HepG2 (cell line): ENCODE data around the gene C20orf96. TPM values are rescaled to one million over a fixed set of nuclear protein-coding genes. Genes with fewer than 3 reads are reported as not detected.
A peak's percentile ranks its signal among the peaks of the same experiment; 100 is the strongest.

ENCODE experiments used
- ARNTL ChIP-seq: sonication (generic); formaldehyde crosslinking; IDR thresholded peaks from 2 replicates; pipeline ENCODE4 v1.4.0; 2020; ENCODE audit warnings: mild to moderate bottlenecking, missing genetic modification reagents
- ATF7-NPFF ChIP-seq: sonication (generic); formaldehyde crosslinking; IDR thresholded peaks from 2 replicates; pipeline ENCODE4 v1.8.1; 2023; ENCODE audit warnings: mild to moderate bottlenecking, low read depth, missing genetic modification reagents, moderate library complexity
- CCDC6 ChIP-seq: sonication (generic); formaldehyde crosslinking; IDR thresholded peaks from 2 replicates; pipeline ENCODE4 v1.8.1; 2022; ENCODE audit warnings: mild to moderate bottlenecking, missing genetic modification reagents, moderate library complexity
- HOXA9 ChIP-seq: sonication (generic); formaldehyde crosslinking; IDR thresholded peaks from 2 replicates; pipeline ENCODE4 v1.8.1; 2022; ENCODE audit warnings: missing genetic modification reagents, mild to moderate bottlenecking, moderate library complexity, borderline replicate concordance
- KLF11 ChIP-seq: IDR thresholded peaks from 2 replicates; pipeline ENCODE4 v1.6.1; 2016; ENCODE audit warnings: missing compliant biosample characterization
- PCBP2 ChIP-seq: fragments of 200-400 bp; formaldehyde crosslinking; optimal IDR thresholded peaks from 2 replicates; pipeline ENCODE3; 2018; ENCODE audit warnings: low read length, low read depth; ENCODE audit not compliant: poor library complexity, severe bottlenecking
- PHB2 ChIP-seq: fragments of 450-650 bp; IDR thresholded peaks from 2 replicates; pipeline ENCODE4 v1.6.1; 2018; ENCODE audit not compliant: partially characterized antibody
- PHF21A ChIP-seq: sonication (generic); formaldehyde crosslinking; IDR thresholded peaks from 2 replicates; pipeline ENCODE4 v1.5.0; 2020; ENCODE audit warnings: mild to moderate bottlenecking, missing genetic modification reagents
- ZC3H4 ChIP-seq: sonication (generic); formaldehyde crosslinking; IDR thresholded peaks from 2 replicates; pipeline ENCODE4 v1.4.0; 2020; ENCODE audit warnings: missing genetic modification reagents, borderline replicate concordance
- ZNF12 ChIP-seq: sonication (generic); formaldehyde crosslinking; IDR thresholded peaks from 2 replicates; pipeline ENCODE4 v1.5.0; 2020; ENCODE audit warnings: missing genetic modification reagents
- ZNF318 ChIP-seq: sonication (generic); formaldehyde crosslinking; IDR thresholded peaks from 2 replicates; pipeline ENCODE4 v1.4.0; 2020; ENCODE audit warnings: mild to moderate bottlenecking, missing genetic modification reagents
- ZNF740 ChIP-seq: sonication (generic); formaldehyde crosslinking; IDR thresholded peaks from 2 replicates; pipeline ENCODE4 v1.4.0; 2020; ENCODE audit warnings: missing genetic modification reagents
- polyA plus RNA-seq, 8 experiments: library from polyadenylated mRNA; depleted of rRNA in 3 of 8; stranded (reverse) in 7 of 8; unstranded in 1 of 8; fragments of >200 nt; fragmentation: Illumina TruSeq in 4 of 8; extraction: Trizol in 4 of 8; gene quantifications; 2 replicates each; pipeline versions ENCODE4 v1.2.1 to v1.2.3, GENCODE V29; 2011 to 2016; ENCODE audit warnings: low read depth in 4 of 8, missing spikeins in 1 of 8, mixed read lengths in 1 of 8; ENCODE audit not compliant: insufficient read depth in 1 of 8
- total RNA-seq, 5 experiments: library from RNA; depleted of rRNA; stranded (reverse); fragments of >200 nt; fragmentation: Illumina TruSeq; extraction: Trizol; gene quantifications; 2 replicates each; pipeline ENCODE4 v1.2.3, GENCODE V29; 2016; ENCODE audit warnings: low read depth in 1 of 5
- TF ChIP-seq, protein P1 (sequence below): sonication (generic); formaldehyde crosslinking; IDR thresholded peaks from 2 replicates; pipeline ENCODE4 v1.8.0; 2022; ENCODE audit warnings: missing genetic modification reagents, low read depth, mild to moderate bottlenecking, borderline replicate concordance
- TF ChIP-seq, protein P2 (sequence below): sonication (generic); formaldehyde crosslinking; IDR thresholded peaks from 2 replicates; pipeline ENCODE4 v1.4.0; 2020; ENCODE audit warnings: missing genetic modification reagents

C20orf96 gene
- total and polyA plus RNA-seq, 2 of the 13 experiments (the other 11 are each of a cell fraction or from before 2014, with no cell fraction given), result 3.8 to 20.6 TPM

DNA sequence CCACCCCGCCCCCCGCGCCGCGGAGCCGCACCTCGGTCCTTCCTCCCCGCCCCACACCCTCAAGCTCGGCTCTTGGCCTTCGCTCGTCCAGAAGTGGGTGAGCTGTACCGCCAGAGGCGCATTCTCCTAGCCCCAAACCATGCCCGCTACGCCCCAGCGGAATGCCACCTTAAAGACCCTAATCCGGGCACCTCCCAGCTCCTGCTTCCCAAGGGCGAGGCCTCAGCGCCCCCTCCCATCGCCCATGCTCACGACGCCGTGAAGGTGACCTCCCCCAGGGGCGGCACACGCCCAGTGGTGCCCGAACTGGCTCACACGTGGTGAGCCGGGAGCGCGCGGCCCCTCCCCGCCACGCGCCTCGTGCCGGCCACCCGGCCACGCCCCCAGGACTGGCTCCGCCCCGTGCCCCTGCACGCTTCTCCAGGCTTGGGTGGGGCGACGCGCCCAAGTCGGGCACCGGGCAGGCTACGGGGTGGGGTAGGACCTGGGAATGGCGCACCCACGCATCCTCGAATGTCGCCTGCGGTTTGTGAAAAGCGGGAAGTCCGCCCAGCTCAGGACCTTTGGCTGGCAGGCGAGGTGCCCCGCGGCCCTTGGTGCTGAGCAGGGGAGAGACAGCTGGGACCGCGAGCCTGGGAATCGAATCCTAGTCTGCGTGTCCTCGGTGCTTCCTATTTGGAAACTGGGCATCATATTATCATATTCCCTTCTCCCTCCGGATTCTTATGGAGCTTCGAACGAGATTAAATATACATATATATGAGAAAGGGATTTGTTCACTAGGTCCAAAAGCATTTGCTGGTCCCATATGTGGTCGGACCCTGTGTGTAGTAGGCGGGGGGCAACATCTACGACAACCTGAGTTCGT, 33.9 kb upstream of the C20orf96 start (continued):
- TF ChIP-seq ZC3H4 (CRISPR knock-in tag), result peak; percentile 89; the same call in 1 of the 2 replicates
- peak; percentile 99 for TF ChIP-seq ZNF318
- TF ChIP-seq ZNF12 (CRISPR knock-in tag), result peak; percentile 82
- TF ChIP-seq HOXA9, result peak; percentile 98
- peak; percentile 94 for TF ChIP-seq PHF21A (CRISPR knock-in tag)
- TF ChIP-seq, protein P1, sequence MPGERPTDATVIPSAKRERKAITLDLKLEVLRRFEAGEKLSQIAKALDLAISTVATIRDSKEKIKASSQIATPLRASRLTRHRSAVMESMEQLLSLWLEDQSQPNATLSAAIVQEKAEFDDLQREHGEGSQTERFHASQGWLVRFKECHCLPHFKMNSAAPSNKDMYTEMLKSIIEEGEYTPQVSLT, result 0 out of 2 replicates have a peak, but pooled peaks have one; percentile 33
- TF ChIP-seq, protein P2, sequence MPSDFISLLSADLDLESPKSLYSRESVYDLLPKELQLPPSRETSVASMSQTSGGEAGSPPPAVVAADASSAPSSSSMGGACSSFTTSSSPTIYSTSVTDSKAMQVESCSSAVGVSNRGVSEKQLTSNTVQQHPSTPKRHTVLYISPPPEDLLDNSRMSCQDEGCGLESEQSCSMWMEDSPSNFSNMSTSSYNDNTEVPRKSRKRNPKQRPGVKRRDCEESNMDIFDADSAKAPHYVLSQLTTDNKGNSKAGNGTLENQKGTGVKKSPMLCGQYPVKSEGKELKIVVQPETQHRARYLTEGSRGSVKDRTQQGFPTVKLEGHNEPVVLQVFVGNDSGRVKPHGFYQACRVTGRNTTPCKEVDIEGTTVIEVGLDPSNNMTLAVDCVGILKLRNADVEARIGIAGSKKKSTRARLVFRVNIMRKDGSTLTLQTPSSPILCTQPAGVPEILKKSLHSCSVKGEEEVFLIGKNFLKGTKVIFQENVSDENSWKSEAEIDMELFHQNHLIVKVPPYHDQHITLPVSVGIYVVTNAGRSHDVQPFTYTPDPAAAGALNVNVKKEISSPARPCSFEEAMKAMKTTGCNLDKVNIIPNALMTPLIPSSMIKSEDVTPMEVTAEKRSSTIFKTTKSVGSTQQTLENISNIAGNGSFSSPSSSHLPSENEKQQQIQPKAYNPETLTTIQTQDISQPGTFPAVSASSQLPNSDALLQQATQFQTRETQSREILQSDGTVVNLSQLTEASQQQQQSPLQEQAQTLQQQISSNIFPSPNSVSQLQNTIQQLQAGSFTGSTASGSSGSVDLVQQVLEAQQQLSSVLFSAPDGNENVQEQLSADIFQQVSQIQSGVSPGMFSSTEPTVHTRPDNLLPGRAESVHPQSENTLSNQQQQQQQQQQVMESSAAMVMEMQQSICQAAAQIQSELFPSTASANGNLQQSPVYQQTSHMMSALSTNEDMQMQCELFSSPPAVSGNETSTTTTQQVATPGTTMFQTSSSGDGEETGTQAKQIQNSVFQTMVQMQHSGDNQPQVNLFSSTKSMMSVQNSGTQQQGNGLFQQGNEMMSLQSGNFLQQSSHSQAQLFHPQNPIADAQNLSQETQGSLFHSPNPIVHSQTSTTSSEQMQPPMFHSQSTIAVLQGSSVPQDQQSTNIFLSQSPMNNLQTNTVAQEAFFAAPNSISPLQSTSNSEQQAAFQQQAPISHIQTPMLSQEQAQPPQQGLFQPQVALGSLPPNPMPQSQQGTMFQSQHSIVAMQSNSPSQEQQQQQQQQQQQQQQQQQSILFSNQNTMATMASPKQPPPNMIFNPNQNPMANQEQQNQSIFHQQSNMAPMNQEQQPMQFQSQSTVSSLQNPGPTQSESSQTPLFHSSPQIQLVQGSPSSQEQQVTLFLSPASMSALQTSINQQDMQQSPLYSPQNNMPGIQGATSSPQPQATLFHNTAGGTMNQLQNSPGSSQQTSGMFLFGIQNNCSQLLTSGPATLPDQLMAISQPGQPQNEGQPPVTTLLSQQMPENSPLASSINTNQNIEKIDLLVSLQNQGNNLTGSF (CRISPR knock-in tag), result peak; percentile 97
- peak; percentile 99 for TF ChIP-seq ARNTL
- TF ChIP-seq ZNF740 (CRISPR knock-in tag), result peak; percentile 95
- TF ChIP-seq PHB2, result no peak
- peak; percentile 94 for TF ChIP-seq CCDC6 (CRISPR knock-in tag)
- TF ChIP-seq KLF11 (CRISPR knock-in tag), result 0 out of 2 replicates have a peak, but pooled peaks have one; percentile 22
- TF ChIP-seq PCBP2, result no peak
- peak; percentile 99 for TF ChIP-seq ATF7-NPFF
